ENCODE measurements around the gene MDP1.

- TF ChIP-seq POLR2A (IDR thresholded peaks at IDR 0.05; ENCODE audit: low read depth, low read length) (no peak), TAF1 (IDR thresholded peaks at IDR 0.05; ENCODE audit: borderline replicate concordance, low read depth, low read length) (no peak)
These were observed 4.6 kb downstream of the MDP1 start for GRCh38 chr14:24211311-24211710.

Measured in GM12892 (cell line).